Measurements from ENCODE around the gene OBSCN. TPM values are rescaled to one million over a fixed set of nuclear protein-coding genes. Genes with fewer than 3 reads are reported as not detected.

OBSCN gene
- total and polyA plus RNA-seq, 2 of the 13 experiments (the other 11 are each of a cell fraction or from before 2014, with no cell fraction given), result 0.20 TPM

DNA sequence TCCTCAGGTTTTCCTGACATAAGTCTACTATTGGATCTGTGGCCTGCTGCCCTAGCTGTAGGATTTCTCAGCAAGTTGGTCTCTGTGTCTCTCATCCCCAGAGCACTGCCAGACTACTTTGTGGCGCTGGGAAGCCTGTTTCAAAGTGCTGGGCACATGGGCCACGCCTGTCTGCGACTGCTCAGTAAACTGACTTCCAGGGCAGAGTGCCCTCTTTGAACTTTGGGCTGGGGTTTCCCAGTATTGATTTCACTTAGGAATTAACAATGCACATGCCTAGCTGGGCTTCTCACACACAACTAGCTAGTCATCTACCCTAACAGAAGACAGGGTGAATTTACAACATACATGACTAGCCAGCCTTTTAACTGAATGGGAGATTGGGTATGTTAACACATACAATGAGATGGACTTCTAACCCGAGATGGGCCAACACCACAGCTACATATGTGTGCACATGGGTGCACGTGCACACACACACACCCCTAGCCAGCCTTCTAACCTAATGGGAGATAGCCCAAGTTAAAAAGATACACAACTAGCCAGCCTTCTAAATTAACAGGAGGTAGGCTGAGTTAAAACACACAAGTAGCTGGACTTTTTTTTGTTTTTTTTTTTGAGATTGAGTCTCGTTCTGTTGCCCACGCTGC is 215.7 kb downstream of the OBSCN start (continued):
- TF ChIP-seq, protein P1, sequence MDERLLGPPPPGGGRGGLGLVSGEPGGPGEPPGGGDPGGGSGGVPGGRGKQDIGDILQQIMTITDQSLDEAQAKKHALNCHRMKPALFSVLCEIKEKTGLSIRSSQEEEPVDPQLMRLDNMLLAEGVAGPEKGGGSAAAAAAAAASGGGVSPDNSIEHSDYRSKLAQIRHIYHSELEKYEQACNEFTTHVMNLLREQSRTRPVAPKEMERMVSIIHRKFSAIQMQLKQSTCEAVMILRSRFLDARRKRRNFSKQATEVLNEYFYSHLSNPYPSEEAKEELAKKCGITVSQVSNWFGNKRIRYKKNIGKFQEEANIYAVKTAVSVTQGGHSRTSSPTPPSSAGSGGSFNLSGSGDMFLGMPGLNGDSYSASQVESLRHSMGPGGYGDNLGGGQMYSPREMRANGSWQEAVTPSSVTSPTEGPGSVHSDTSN (CRISPR knock-in tag; IDR thresholded peaks at IDR 0.05), result no peak
- TF ChIP-seq HMG20B (CRISPR knock-in tag; conservative IDR thresholded peaks at IDR 0.05) (no peak), KDM1A (CRISPR knock-in tag; IDR thresholded peaks at IDR 0.05) (no peak), BCL6 (CRISPR knock-in tag; IDR thresholded peaks at IDR 0.05) (peak; percentile 82), EHMT2 (IDR thresholded peaks at IDR 0.05; ENCODE audit: borderline replicate concordance, low read depth, low read length) (no peak), SPEN (CRISPR knock-in tag; IDR thresholded peaks at IDR 0.05; ENCODE audit: low read depth) (no peak), MAF1 (CRISPR knock-in tag; IDR thresholded peaks at IDR 0.05; ENCODE audit: borderline replicate concordance) (no peak), SMAD3 (CRISPR knock-in tag; IDR thresholded peaks at IDR 0.05) (peak; percentile 65; the same call in 1 of the 2 replicates), RARG (CRISPR knock-in tag; IDR thresholded peaks at IDR 0.05; ENCODE audit: low read depth) (no peak), FOXJ3 (CRISPR knock-in tag; IDR thresholded peaks at IDR 0.05; ENCODE audit: borderline replicate concordance) (no peak), NFATC3 (CRISPR knock-in tag; IDR thresholded peaks at IDR 0.05) (no peak), ZNF510 (CRISPR knock-in tag; IDR thresholded peaks at IDR 0.05; ENCODE audit: low read depth) (no peak), NFE2 (CRISPR knock-in tag; IDR thresholded peaks at IDR 0.05) (no peak), ARHGAP35 (CRISPR knock-in tag; IDR thresholded peaks at IDR 0.05; ENCODE audit: borderline replicate concordance) (no peak), ZNF207 (IDR thresholded peaks at IDR 0.05; ENCODE audit: borderline replicate concordance) (no peak), KLF6 (CRISPR knock-in tag; IDR thresholded peaks at IDR 0.05) (no peak), JUND (CRISPR knock-in tag; IDR thresholded peaks at IDR 0.05) (no peak), PAWR (CRISPR knock-in tag; IDR thresholded peaks at IDR 0.05; ENCODE audit: borderline replicate concordance) (no peak), CCAR2 (optimal IDR thresholded peaks at IDR 0.05; ENCODE audit: low read depth, low read length) (no peak), RNF2 (conservative IDR thresholded peaks at IDR 0.05; ENCODE audit: low read depth) (no peak), ZNF33A (CRISPR knock-in tag; IDR thresholded peaks at IDR 0.05; ENCODE audit: borderline replicate concordance) (no peak), ZNF615 (CRISPR knock-in tag; IDR thresholded peaks at IDR 0.05; ENCODE audit: borderline replicate concordance) (no peak), KDM4B (CRISPR knock-in tag; IDR thresholded peaks at IDR 0.05) (no peak), ZFX (CRISPR knock-in tag; IDR thresholded peaks at IDR 0.05; ENCODE audit: low read depth) (0 out of 2 replicates have a peak, but pooled peaks have one; percentile 16)
- TF ChIP-seq, protein P2, sequence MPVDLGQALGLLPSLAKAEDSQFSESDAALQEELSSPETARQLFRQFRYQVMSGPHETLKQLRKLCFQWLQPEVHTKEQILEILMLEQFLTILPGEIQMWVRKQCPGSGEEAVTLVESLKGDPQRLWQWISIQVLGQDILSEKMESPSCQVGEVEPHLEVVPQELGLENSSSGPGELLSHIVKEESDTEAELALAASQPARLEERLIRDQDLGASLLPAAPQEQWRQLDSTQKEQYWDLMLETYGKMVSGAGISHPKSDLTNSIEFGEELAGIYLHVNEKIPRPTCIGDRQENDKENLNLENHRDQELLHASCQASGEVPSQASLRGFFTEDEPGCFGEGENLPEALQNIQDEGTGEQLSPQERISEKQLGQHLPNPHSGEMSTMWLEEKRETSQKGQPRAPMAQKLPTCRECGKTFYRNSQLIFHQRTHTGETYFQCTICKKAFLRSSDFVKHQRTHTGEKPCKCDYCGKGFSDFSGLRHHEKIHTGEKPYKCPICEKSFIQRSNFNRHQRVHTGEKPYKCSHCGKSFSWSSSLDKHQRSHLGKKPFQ (CRISPR knock-in tag; IDR thresholded peaks at IDR 0.05; ENCODE audit: insufficient replicate concordance), result peak; percentile 83
- TF ChIP-seq, protein P3, sequence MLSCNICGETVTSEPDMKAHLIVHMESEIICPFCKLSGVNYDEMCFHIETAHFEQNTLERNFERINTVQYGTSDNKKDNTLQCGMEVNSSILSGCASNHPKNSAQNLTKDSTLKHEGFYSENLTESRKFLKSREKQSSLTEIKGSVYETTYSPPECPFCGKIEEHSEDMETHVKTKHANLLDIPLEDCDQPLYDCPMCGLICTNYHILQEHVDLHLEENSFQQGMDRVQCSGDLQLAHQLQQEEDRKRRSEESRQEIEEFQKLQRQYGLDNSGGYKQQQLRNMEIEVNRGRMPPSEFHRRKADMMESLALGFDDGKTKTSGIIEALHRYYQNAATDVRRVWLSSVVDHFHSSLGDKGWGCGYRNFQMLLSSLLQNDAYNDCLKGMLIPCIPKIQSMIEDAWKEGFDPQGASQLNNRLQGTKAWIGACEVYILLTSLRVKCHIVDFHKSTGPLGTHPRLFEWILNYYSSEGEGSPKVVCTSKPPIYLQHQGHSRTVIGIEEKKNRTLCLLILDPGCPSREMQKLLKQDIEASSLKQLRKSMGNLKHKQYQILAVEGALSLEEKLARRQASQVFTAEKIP (CRISPR knock-in tag; IDR thresholded peaks at IDR 0.05; ENCODE audit: borderline replicate concordance), result no peak
